Islet precursor cell (in vitro differentiated cells): Measurements from ENCODE around the gene OR7G2.
A peak's percentile ranks its signal among the peaks of the same experiment; 100 is the strongest.

Experiments
- DNase-seq: peaks from one replicate; pipeline ENCODE4 v3.0.0-alpha.2; 2018

Gene OR7G2

GRCh38 chr19:9107375-9107774 lies at the start of gene OR7G2:
Gene OR7G2, minus strand, starts transcription at chr19:9107475. Its CDS starts 4,232 bp downstream, at chr19:9103243.
- no peak for DNase-seq

GRCh38 chr19:9156304-9156703 lies 49.0 kb upstream of the OR7G2 start:
- no peak for DNase-seq

GRCh38 chr19:9155591-9155990 lies 48.3 kb upstream of the OR7G2 start:
- no peak for DNase-seq

- no peak for DNase-seq
Observed at GRCh38 chr19:9151367-9151766, 44.1 kb upstream of the OR7G2 start.

- no peak for DNase-seq
Observed at GRCh38 chr19:9150650-9151049, 43.4 kb upstream of the OR7G2 start.

DNA sequence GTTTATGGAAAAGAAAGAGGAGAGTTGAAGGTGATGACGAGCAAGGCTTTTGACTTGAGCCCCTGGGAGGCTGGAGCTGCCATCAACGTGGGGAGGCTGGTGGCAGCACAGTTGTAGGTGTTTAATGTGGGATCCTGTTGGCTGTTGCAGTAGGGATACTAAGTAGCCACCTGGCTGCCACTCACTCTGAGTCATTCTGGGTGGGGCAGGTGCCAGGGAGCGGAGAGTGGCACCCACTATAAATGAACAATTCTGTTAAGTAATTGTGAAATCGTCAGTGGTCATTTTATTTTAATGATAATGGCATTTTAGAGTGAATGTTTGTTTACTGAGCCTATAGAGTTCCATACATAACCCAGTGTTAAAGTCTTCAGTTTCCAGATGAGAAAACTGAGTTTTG lies 42.7 kb upstream of the OR7G2 start:
- DNase-seq, result no peak

GRCh38 chr19:9148697-9149096 lies 41.4 kb upstream of the OR7G2 start:
- no peak for DNase-seq

GRCh38 chr19:9146882-9147281 lies 39.6 kb upstream of the OR7G2 start:
- DNase-seq, result no peak

- DNase-seq, result no peak
Observed at GRCh38 chr19:9144920-9145319, 37.6 kb upstream of the OR7G2 start.

DNA sequence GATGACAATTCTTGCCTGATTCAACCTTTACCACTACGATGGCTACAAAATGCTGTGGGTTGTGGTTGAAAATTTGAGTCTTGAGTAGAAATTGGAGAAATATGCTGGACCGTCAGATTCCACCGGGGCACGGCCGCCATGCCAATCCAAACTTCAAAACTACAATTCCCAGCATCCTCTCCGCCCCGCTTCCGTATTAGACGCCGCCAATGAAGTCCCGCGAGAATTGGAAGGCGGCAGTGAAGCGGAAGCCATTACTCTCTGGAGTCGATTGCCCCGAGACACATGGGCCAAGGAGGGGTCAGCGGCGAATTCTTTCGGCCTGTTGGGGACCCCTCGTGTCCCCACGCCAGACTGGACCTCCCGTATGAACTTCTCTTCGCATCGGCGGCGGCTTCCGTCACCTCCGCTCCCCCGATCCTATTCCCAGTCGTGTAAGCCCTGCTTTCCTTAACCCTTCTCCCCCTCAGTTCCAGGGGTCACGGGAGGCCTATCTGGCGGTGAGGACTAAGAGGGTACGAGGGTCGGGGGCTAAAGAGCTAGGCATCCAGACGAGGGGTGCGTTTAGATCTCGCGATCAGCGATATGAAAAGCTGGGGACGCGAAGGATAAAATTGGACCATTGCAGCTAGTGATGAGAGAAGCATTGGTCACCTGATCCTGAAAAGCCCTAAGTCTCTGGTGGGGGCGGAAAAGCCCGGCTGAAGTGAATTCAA lies 33.0 kb upstream of the OR7G2 start, which contains the start of gene ZNF317:
TSS of gene ZNF317 (plus strand) at position 239 of the 716 bp plus-strand sequence. CDS start 15,620 bp downstream, outside the sequence.
- DNase-seq, result peak; percentile 95

- DNase-seq, result no peak
Observed at GRCh38 chr19:9139609-9140158, 32.4 kb upstream of the OR7G2 start.

DNA sequence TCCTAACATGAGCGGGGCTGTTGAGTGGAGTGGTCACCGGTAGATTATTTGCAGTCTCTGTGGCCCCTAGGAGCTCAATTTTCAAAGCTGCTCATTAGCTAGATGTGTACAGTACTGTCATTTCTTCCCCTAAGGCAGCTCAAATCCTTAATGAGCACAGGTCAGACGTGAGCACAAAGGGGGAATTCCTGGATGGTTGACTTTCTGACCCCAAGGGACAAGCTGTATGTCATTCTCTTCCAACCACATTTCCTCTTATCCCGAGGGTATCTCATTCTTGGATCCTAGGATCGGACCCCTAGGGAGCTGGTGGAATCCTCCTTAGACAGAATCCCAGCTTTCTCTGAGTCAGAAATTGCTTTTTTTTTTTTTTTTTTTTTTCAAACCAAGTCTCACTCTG lies 25.1 kb upstream of the OR7G2 start:
- DNase-seq, result no peak

- no peak for DNase-seq
Observed at GRCh38 chr19:9130965-9131364, 23.7 kb upstream of the OR7G2 start.

DNA sequence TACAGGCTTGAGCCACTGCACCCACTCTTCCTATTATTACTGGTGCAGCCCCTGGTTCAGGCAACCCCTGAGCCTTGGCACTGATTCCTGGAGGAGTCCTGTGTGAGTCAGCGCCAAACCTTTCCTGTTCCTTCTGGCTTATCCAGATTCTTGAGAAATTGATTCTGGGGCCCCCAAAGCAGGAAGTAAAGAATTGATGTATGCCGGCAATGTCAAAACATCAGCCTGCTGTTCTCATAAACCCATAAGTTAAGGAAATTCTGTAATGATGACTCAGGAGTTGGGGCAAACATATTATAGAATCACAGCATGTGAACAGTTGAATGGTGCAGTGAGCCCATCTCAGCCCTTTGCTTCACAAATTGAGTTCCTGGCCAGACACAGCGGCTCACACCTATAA lies 20.9 kb upstream of the OR7G2 start:
- DNase-seq, result no peak

DNA sequence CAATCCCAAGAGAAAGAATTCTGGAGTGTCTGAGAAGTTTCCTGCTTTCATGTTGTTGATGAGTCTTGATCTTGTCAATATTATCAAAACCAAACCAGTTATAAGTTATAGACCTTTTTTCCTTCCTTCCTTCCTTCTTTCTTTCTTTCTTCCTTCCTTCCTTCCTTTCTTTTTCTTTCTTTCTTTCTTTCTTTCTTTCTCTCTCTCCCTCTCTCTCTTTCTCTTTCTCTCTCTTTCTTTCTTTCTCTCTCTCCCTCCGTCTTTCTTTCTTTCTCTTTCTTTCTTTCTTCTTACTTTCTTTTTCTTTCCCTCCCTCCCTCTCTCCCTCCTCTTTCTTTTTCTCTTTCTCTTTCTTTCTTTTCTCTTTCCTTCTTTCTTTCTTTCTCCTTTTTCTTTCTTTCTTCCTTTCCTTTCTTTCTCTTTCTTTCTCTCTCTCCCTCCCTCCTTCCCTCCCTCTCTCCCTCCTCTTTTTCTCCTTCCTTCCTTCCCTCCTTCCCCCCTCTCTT lies 19.7 kb upstream of the OR7G2 start, which contains the start of gene OR7G3:
TSS of gene OR7G3 (minus strand) at position 51 of the 506 bp plus-strand sequence. CDS start at position 51, 0 bp downstream.
- DNase-seq, result no peak

- DNase-seq, result no peak
Observed at GRCh38 chr19:9116547-9116946, 9.3 kb upstream of the OR7G2 start.

- no peak for DNase-seq
Observed at GRCh38 chr19:9115307-9115813, 8.1 kb upstream of the OR7G2 start, which contains the start of gene OR7G1. Gene OR7G1, minus strand, starts transcription at chr19:9115763. Its CDS starts 0 bp downstream, at chr19:9115763.

DNA sequence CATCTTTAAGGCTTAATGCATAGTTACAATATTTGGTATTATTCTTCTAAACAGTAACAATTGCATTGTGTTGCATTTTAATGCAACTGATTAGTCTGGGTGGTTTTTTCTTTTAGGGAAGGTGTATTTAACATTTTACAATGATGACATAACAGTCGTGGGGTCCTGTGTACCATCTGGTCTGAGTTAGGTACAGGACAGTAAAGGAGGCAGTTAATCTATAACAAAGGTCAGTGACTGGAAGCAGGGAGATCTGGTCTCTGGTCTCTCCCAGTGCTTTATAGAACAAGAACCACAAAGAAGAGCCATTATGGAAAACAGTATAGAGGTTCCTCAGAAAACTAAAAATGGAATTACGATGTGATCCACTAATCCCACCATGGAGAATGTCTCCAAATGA lies 2.7 kb upstream of the OR7G2 start:
- DNase-seq, result no peak

DNA sequence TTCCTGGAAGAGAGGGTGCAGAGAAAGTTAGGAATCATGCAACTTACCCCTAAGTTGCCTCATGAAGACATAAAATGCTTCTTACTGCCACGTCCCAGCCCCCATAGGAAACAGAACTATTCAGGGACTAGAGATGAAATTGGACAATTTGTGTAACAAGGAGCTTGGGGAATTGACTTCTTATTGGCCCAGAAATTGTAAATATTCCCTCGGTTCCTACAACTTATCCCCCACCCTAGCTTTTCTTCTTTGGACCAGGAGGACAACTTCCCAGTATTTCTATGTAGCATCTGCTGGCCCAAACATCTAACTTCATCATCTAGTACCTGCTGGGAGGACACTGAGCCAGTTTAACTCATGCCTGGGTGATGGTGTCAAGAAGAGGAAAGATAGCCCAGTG lies 20.5 kb downstream of the OR7G2 start, which contains the start of gene OR1M1:
TSS of gene OR1M1 (plus strand) at position 301 of the 400 bp plus-strand sequence. CDS start 6,184 bp downstream, outside the sequence.
- no peak for DNase-seq

DNA sequence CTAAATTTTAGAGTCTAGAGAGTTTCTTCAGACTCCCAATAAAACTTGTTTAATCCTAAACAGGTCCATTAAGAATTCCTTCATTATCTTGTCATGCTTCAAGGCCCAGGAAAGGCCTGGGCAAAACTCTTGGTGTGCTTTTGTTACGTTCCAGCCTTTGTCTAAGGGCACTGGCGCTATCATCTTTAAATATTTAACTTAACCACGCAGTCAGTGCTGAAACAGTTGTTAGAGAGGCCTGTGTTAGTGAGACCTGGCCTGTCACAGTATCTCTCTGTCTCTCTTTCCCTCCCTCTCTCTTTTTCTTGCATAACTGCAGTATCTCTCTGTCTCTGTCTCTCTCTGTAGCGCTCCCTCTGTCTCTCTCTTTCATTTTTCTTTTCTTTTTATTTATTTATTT lies 28.6 kb downstream of the OR7G2 start:
- DNase-seq, result no peak

DNA sequence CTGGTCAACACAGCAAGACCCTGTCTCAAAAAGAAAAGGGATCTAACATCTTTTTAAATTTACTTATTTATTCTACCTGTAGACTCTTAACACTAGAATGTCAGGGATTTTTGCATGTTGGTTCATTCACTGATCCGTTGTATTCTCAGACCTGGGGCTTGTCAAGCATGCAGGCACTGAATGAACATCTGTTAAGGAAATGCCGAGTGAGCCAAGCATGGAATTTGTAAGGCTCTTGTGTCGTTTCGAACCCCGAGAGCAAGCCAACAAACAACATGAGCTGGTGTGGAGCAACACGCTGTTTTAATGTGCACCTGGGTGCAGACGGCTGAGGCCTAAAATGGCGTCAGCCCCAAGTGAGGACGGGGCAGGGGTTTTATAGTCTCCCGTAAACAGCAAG lies 30.4 kb downstream of the OR7G2 start:
- DNase-seq, result no peak

- peak; percentile 99 for DNase-seq
Observed at GRCh38 chr19:9075064-9075949, 32.0 kb downstream of the OR7G2 start.

DNA sequence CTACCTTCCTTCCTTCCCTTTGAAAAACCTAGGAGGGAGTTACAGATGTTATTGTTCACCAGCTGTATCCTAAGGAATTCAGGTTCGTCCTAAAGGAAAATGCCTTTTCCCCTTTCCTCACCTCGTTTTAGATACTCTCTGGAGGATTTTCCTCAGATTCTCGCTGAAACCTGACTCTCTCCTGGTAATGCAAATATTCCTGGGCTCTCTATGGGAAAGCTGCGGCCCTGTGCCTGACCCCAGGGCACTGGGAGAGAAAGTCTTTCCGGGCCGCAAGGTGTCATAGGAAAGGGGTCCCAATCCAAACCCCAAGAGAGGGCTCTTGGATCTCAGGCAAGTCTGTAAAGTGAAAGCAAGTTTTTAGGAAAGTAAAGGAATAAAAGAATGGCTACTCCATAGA lies 33.5 kb downstream of the OR7G2 start:
- DNase-seq, result no peak
